K562 (cell line): ENCODE measurements around the gene TRAPPC12. TPM values are rescaled to one million over a fixed set of nuclear protein-coding genes. Genes with fewer than 3 reads are reported as not detected.

Experiments
- HOXB6 ChIP-seq: fragments of 250-450 bp; sonication (Bioruptor Pico); IDR thresholded peaks from 2 replicates; pipeline ENCODE4 v1.5.1; 2022; ENCODE audit warnings: mild to moderate bottlenecking, borderline replicate concordance
- JUND ChIP-seq, 2 experiments: IDR thresholded peaks; 2 replicates in 1 of 2; 3 replicates in 1 of 2; pipeline ENCODE4 v1.6.1; 2011; ENCODE audit warnings: borderline replicate concordance in 2 of 2, low read depth in 2 of 2, low read length in 2 of 2, improper control_type of control experiment in 1 of 2, missing biosample characterization in 1 of 2, missing genetic modification characterization in 1 of 2, missing genetic modification reagents in 1 of 2
- NFE2 ChIP-seq: IDR thresholded peaks from 2 replicates; pipeline ENCODE4 v1.6.1; 2014; ENCODE audit warnings: antibody characterized with exemption, low read depth
- PHB2 ChIP-seq: fragments of 450-650 bp; IDR thresholded peaks from 2 replicates; pipeline ENCODE4 v1.6.1; 2017; ENCODE audit warnings: low read depth
- PREB ChIP-seq: sonication (generic); formaldehyde crosslinking; IDR thresholded peaks from 2 replicates; pipeline ENCODE4 v1.8.1; 2023; ENCODE audit warnings: mild to moderate bottlenecking, missing genetic modification reagents
- SREBF2 ChIP-seq: sonication (generic); formaldehyde crosslinking; IDR thresholded peaks from 2 replicates; pipeline ENCODE4 v1.4.0; 2020; ENCODE audit warnings: mild to moderate bottlenecking, missing genetic modification reagents
- ZBTB40 ChIP-seq, 2 experiments: fragments of 450-650 bp in 1 of 2; sonication (generic) in 1 of 2; formaldehyde crosslinking in 1 of 2; IDR thresholded peaks; 2 replicates each; pipeline versions ENCODE4 v1.7.1 to v1.9.0; 2016 to 2022; ENCODE audit warnings: inconsistent platforms in 1 of 2, mild to moderate bottlenecking in 1 of 2, missing genetic modification reagents in 1 of 2
- polyA plus RNA-seq, 8 experiments: library from polyadenylated mRNA; depleted of rRNA in 4 of 8; stranded (reverse) in 5 of 8; unstranded in 3 of 8; fragments of >200 nt; fragmentation: Nextera tagmentation in 2 of 8; fragmentation: Illumina TruSeq in 1 of 8; extraction: Ambion mirVana in 2 of 8; extraction: Trizol in 1 of 8; gene quantifications; 2 replicates each; pipeline versions ENCODE4 v1.2.1 to v1.2.3, GENCODE V29; 2011 to 2014; ENCODE audit warnings: inconsistent platforms in 1 of 8, missing spikeins in 1 of 8
- total RNA-seq, 7 experiments: library from RNA; depleted of rRNA in 6 of 7; stranded (reverse); fragments of >200 nt in 6 of 7; fragmentation: Illumina TruSeq in 2 of 7; extraction: Trizol in 2 of 7; gene quantifications; 2 replicates each; pipeline versions ENCODE4 v1.2.1 to v1.2.3, GENCODE V29; 2011 to 2021; ENCODE audit warnings: low replicate concordance in 1 of 7
- TF ChIP-seq, protein P1 (sequence below): fragments of 450-650 bp; IDR thresholded peaks from 2 replicates; pipeline ENCODE4 v1.6.1; 2017; ENCODE audit warnings: mild to moderate bottlenecking, moderate library complexity
- TF ChIP-seq, protein P2 (sequence below): fragments of 250-450 bp; sonication (Bioruptor Pico); IDR thresholded peaks from 2 replicates; pipeline ENCODE4 v1.9.0; 2021; ENCODE audit warnings: mild to moderate bottlenecking
- TF ChIP-seq, protein P3 (sequence below): fragments of 250-450 bp; sonication (Bioruptor Pico); IDR thresholded peaks from 2 replicates; pipeline ENCODE4 v1.5.0; 2020; ENCODE audit warnings: mild to moderate bottlenecking, borderline replicate concordance

TRAPPC12 gene
- total and polyA plus RNA-seq, 9 of the 15 experiments (the other 6 are each of a cell fraction or from before 2014, with no cell fraction given), result 8.0 to 75.2 (median 39.1) TPM

DNA sequence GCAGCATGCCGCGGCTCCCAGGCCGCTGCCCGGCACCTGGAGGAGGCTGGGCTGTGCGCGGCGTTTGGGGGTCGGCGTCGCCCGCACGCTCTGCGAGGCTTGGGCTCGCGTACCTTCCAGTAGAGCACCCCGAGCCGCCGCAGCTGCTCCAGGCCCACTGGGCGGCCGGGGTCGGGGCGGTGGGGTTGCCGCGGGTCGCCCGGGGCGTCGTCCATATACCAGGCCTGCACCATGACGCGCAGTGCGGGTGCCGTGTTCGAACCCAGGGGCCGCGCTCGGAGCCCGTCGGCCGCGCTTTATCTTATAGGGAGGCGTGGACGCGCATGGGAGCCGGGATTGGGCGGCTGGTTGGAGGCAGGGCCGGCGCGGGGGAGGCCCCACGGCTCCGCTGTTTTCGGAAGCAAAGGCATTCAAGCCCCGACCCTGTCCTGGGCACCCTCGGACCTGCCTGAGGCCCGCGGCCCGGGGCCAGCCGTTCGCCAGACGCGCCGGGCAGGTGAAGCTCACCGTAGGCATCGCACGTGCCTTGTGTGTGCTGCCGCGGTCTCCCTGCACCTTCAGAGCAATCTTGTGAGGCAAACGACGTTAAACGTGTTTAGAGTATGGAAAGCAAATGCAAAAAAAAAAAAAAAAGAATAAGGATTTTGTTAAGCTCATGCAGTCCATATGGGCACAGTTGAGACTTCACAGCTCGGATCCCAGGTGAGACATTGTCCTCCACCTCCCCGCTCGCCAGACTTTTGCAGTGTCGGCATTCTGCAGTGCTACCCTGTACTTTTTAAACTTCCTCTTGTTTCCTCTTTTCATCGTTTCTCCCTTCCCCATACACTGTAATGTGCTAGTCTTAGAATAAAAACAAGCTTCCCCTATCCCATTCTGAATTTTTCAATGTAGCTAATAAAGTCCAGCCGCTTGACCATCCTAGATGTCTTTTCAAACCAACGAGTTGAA is 140.0 kb downstream of the TRAPPC12 start, which contains the start of gene ADI1 (continued):
- TF ChIP-seq ZBTB40 (IDR thresholded peaks at IDR 0.05) (peak; percentile 31), ZBTB40 (CRISPR knock-in tag; IDR thresholded peaks at IDR 0.05) (no peak; the same call in 1 of the 2 replicates), JUND (IDR thresholded peaks at IDR 0.05; ENCODE audit: borderline replicate concordance, low read depth, low read length) (no peak), JUND (tag; IDR thresholded peaks at IDR 0.05; ENCODE audit: borderline replicate concordance, low read depth, low read length) (no peak; the same call in 2 of the 3 replicates), PREB (CRISPR knock-in tag) (no peak), PHB2 (no peak), NFE2 (no peak), SREBF2 (CRISPR knock-in tag) (no peak), HOXB6 (no peak)
- TF ChIP-seq, protein P1, sequence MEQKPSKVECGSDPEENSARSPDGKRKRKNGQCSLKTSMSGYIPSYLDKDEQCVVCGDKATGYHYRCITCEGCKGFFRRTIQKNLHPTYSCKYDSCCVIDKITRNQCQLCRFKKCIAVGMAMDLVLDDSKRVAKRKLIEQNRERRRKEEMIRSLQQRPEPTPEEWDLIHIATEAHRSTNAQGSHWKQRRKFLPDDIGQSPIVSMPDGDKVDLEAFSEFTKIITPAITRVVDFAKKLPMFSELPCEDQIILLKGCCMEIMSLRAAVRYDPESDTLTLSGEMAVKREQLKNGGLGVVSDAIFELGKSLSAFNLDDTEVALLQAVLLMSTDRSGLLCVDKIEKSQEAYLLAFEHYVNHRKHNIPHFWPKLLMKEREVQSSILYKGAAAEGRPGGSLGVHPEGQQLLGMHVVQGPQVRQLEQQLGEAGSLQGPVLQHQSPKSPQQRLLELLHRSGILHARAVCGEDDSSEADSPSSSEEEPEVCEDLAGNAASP, result no peak
- TF ChIP-seq, protein P2, sequence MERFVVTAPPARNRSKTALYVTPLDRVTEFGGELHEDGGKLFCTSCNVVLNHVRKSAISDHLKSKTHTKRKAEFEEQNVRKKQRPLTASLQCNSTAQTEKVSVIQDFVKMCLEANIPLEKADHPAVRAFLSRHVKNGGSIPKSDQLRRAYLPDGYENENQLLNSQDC, result no peak
- TF ChIP-seq, protein P3, sequence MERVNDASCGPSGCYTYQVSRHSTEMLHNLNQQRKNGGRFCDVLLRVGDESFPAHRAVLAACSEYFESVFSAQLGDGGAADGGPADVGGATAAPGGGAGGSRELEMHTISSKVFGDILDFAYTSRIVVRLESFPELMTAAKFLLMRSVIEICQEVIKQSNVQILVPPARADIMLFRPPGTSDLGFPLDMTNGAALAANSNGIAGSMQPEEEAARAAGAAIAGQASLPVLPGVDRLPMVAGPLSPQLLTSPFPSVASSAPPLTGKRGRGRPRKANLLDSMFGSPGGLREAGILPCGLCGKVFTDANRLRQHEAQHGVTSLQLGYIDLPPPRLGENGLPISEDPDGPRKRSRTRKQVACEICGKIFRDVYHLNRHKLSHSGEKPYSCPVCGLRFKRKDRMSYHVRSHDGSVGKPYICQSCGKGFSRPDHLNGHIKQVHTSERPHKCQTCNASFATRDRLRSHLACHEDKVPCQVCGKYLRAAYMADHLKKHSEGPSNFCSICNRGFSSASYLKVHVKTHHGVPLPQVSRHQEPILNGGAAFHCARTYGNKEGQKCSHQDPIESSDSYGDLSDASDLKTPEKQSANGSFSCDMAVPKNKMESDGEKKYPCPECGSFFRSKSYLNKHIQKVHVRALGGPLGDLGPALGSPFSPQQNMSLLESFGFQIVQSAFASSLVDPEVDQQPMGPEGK (CRISPR knock-in tag), result no peak
